Mononuclear cell (primary cell): Measurements from ENCODE around the gene FLYWCH1. TPM values are rescaled to one million over a fixed set of nuclear protein-coding genes. Genes with fewer than 3 reads are reported as not detected.

ENCODE experiments used
- H3K27me3 ChIP-seq: 2 replicates; pipeline ENCODE4 v1.6.0; 2011; ENCODE audit warnings: low read length, control low read depth; ENCODE audit not compliant: insufficient read depth
- H3K4me1 ChIP-seq: 2 replicates; pipeline ENCODE4 v1.5.1; 2011; ENCODE audit warnings: mild to moderate bottlenecking, low read length, control low read depth; ENCODE audit not compliant: insufficient read depth
- H3K4me3 ChIP-seq: 2 replicates; pipeline ENCODE4 v1.5.1; 2011; ENCODE audit warnings: mild to moderate bottlenecking, low read length, moderate library complexity
- H3K9me3 ChIP-seq: 2 replicates; pipeline ENCODE4 v1.5.1; 2011; ENCODE audit warnings: low read depth, mild to moderate bottlenecking, control low read depth, low read length
- total RNA-seq: library from RNA; depleted of rRNA; stranded (reverse); fragments of >200 nt; gene quantifications from one replicate; pipeline ENCODE4 v1.2.3, GENCODE V29; 2012

FLYWCH1 gene
- total RNA-seq, 1 donor: 15.7 TPM

- H3K9me3 ChIP-seq: no peaks in the 10 kb centered on the region
- peaks cover 22% of the 10 kb centered on the region for H3K4me1 ChIP-seq
- H3K27me3 ChIP-seq: peaks cover 5% of the 10 kb centered on the region
- no peak overlapping the region for H3K4me3 ChIP-seq
Observed at GRCh38 chr16:2973093-2973492, 61.4 kb downstream of the FLYWCH1 start.

- peaks cover 16% of the 10 kb centered on the region for H3K4me1 ChIP-seq
- H3K27me3 ChIP-seq: no peaks in the 10 kb centered on the region
- no peak overlapping the region for H3K4me3 ChIP-seq
- no peaks in the 10 kb centered on the region for H3K9me3 ChIP-seq
Observed at GRCh38 chr16:2973605-2974318, 62.0 kb downstream of the FLYWCH1 start.

DNA sequence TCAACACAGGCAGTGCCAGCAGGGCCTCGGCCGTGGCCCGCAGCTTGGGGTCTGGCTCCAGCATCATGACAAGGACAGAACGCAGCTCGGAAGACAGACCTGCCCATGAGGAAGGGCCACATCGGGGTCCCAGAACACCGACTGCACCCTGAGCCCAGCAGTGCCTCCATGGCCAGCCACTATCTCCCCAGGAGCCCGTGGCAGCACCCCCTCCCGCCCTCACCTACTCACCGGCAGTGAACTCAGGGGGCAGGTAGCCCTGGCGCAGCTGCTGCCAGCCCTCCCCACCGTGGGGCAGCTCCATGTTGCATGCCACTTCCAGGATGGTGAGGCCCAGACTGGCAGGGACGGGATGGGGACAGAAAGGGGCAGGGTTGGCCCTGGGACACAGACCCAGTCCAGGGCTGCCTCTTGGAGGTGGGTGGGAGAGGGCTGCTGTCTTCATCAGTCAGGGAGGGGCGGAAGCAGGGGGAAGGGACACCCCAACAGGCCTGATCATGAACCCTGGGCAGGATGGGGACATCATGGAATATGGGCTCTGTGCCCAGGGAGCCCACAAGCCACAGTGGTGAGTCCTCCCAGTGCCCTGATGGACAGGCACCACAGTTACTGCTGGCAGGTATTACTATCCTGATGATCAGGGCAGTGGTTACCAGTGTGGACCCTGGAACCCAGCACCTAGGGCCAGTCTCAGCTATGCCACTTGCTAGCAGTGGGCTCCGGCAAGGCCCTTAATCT is 62.8 kb downstream of the FLYWCH1 start:
- Histone ChIP-seq H3K27me3 (no peaks in the 10 kb centered on the region), H3K9me3 (no peaks in the 10 kb centered on the region), H3K4me3 (no peak overlapping the region), H3K4me1 (peaks cover 17% of the 10 kb centered on the region)

DNA sequence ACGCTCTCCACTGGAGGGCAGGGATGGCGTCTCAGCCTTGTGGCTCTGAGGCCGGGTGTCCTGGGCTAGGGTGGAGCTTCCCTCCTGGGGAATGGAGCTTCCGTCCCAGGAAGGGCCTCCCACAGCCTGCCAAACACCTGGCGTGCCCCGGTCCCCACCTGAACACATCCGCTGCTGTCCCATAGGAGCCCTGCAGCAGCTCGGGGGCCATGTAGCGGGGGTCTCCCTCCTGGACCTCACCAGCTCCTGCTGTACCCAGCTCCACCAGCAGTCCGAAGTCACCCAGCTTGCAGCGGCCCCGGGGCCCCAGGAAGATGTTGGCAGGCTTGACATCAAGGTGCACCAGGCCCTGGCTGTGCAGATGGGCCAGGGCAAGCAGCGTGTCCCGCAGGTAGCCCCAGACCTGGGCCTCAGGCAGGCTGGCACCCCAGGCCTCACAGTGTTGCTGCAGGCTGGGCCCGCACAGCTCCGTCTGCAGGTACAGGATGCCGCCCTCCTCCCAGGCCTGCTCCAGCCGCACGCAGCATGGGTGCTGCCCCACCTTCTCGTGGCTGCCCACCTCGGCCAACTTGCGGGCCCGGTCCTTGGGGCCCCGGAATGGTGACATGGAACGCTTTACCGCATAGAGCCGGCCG is 63.5 kb downstream of the FLYWCH1 start:
- Histone ChIP-seq H3K9me3 (no peaks in the 10 kb centered on the region), H3K4me1 (peaks cover 17% of the 10 kb centered on the region), H3K27me3 (no peaks in the 10 kb centered on the region), H3K4me3 (no peak overlapping the region)

DNA sequence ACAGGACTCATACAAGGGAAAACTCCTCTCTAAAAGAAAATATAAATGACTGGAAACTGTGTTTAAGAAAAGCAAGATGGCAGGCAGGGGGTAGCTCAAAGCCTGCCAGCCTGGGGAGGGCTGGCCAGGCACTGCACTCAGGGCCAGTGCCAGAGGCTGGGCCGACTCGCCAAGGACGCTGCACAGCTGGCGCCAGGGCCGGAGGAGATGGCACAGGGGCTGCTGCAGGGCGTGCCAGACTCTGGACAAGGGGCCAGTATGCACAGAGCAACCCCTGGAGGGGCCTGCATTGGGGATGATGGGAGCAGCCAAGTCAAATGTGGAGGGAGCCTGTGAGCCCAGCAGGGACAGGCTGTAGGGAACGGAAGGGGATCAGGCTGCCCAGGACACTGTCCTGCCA is 64.5 kb downstream of the FLYWCH1 start:
- H3K4me3 ChIP-seq: no peak overlapping the region
- no peaks in the 10 kb centered on the region for H3K9me3 ChIP-seq
- H3K4me1 ChIP-seq: peaks cover 16% of the 10 kb centered on the region
- H3K27me3 ChIP-seq: no peaks in the 10 kb centered on the region

DNA sequence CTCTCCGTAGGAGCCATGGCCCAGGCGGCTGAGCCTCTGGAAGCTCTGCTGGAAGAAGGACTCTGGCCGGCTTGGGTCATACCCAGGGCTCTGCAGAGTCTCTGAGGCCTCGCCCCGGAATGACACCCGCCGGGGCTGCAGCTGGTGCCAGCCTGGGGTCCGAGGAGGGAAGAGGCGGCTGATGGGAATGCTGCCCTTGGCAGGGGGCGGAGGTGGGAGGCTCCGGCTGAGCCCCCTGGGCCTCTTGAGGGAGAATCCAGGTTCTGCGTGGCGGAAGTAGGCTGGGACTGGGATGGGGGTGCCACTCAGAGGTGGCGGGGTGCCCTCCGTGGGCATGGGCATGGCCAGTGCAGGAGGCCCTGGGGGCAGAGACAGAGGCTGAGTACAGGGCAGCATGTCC is 64.9 kb downstream of the FLYWCH1 start:
- Histone ChIP-seq H3K4me1 (peaks cover 18% of the 10 kb centered on the region), H3K27me3 (no peaks in the 10 kb centered on the region), H3K9me3 (no peaks in the 10 kb centered on the region), H3K4me3 (no peak overlapping the region)

DNA sequence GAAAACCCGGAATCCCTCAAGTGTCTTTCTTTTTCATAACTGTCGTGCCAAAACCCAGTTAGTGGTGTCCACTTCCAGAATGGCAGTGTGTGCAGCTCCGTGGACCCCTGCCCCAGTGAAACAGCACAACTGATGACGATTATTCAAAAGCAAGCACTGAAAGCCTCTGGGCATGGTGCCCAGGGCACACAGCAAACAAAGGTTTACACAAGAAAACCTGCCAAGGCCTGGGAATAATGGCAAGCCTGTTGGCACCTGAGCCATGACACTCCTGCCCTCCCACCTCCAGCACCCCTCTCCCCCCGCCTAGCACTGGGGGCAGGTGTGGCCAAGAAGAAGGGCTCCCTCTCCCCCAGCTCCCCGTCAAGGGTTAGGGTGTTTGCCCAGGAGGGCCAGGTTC is 65.7 kb downstream of the FLYWCH1 start:
- Histone ChIP-seq H3K4me3 (no peak overlapping the region), H3K4me1 (peaks cover 18% of the 10 kb centered on the region), H3K27me3 (no peaks in the 10 kb centered on the region), H3K9me3 (no peaks in the 10 kb centered on the region)

DNA sequence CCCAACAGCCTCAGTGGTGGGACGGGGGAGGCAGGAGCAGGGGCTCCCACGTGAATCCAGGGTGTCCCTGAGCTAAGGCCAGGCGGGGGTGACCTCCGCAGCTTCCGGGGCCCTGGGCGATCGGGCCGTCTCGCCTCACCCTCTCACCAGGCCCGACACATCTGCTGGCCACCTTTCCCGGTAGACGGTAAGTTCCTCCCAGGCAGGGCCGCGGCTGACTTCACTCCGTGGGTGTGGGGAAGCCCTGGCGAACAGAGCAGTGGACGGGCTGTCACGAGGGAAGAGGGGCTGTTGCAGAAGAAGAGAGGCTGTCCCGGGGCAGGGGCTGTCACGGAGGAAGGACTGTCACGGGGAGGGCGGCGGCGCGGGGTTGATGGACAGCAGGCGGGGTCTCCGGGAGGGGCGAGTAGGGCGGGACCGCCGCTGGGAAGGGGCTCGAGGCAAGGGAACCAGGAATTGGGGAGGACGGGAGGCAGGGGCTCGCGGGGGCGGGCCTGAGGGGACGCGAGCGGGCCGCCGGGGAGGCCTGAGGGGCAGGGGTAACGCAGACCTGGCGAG is 68.0 kb downstream of the FLYWCH1 start:
- Histone ChIP-seq H3K4me3 (peak overlapping the region; percentile 78), H3K4me1 (peaks cover 31% of the 10 kb centered on the region), H3K9me3 (no peaks in the 10 kb centered on the region), H3K27me3 (no peaks in the 10 kb centered on the region)

DNA sequence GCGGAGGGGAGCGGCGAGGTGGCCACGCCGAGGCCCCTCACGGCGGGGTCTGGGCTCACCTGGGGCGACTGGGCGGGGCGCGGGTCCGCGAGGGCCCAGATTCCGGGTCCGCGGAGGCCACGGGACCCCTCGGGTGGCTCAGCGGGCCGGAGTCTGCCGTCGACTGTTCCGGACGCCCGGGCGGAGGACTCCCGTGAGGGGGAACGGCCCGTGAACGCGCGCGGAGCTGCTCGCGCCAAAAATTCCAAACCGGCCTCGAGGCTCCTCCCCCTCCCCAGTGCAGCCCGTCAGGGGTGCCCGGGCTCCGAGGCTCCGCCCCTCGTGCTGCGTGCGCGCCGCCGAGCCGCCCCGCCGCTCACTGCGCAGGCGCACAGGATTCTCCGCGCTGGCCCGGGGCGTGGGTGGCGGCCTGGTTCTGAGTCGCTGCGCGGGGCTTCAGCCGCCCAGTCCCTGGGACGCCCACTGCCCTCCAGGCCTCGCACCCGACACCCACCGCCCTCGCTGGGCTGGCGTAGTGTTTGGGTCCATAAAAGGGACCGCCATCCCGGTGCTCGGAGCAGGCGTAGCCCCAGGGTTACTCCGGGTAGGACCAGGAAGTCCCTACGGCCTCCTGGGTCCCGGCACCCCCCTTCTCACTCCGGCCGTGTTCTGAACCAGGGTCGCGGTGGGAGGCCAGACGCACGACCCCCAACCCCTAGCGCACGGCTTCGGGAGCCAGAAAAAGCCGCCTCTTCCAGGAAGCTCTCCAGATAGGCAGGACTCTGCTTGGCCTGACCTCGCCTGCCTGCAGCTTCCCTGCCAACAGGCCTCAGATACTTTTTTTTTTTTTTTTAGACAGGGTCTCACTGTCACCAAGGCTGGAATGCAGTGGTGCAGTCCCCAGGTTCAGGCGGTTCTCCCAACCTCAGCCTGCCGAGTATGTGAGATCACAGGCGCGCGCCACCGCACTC is 68.8 kb downstream of the FLYWCH1 start, which contains the start of gene PKMYT1:
TSS of gene PKMYT1 (minus strand) at position 220 of the 950 bp plus-strand sequence. CDS start 789 bp downstream, outside the sequence.
- H3K4me1 ChIP-seq: peaks cover 31% of the 10 kb centered on the region
- peak within 1 kb of the TSS; percentile 78 for H3K4me3 ChIP-seq
- no peaks in the 10 kb centered on the region for H3K27me3 ChIP-seq
- H3K9me3 ChIP-seq: no peaks in the 10 kb centered on the region

DNA sequence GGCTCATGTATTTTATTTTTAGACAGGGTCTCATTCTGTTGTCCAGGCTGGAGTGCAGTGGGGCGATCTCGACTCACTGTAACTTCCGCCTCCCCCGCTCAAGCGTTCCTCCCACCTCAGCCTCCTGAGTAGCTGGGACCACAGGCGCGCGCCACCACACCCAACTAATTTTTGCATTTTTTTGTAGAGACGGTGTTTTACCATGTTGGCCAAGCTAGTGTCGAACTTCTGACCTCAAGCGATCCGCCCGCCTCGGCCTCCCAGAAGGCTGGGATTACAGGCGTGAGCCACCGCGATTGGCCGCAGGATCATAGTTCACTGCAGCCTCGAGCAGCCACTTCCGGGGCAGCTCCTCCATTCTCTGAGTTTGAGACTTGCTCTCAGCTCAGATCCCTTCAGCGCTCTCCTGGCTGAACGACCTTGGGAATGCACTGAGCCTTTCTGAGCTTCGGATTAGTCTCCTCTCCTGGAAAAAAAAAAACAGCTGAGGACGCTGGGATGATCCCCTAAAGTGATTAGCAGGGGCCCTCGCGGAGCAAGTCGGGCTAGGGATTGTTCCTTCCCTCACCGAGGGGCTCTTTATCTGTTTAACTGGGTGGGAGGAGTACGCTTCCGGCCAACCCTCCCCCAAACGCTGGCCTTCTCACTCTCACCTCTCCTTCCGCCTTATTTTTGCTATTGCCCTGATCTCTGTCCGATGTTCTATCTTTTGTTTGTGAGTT is 69.6 kb downstream of the FLYWCH1 start:
- Histone ChIP-seq H3K4me3 (no peak overlapping the region), H3K4me1 (peaks cover 31% of the 10 kb centered on the region), H3K9me3 (no peaks in the 10 kb centered on the region), H3K27me3 (no peaks in the 10 kb centered on the region)

DNA sequence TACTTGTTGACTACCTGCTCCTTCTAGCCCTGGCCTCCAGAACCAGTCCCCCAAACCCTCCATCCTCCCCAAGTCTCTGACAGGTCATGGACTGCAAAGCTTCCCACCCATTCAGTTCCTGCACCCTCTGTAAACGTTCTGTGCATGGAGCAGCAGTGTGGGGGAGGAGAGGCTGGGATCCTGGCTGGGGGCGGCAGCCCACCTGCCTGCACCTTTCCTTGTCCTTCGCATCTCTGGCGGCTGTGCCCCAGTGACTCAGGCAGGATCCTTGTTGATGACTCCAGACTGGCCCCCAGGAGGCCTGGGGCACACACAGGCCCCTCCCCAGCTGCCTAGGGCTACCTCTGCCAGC is 70.1 kb downstream of the FLYWCH1 start:
- Histone ChIP-seq H3K27me3 (no peaks in the 10 kb centered on the region), H3K4me3 (no peak overlapping the region), H3K9me3 (no peaks in the 10 kb centered on the region), H3K4me1 (peaks cover 31% of the 10 kb centered on the region)

DNA sequence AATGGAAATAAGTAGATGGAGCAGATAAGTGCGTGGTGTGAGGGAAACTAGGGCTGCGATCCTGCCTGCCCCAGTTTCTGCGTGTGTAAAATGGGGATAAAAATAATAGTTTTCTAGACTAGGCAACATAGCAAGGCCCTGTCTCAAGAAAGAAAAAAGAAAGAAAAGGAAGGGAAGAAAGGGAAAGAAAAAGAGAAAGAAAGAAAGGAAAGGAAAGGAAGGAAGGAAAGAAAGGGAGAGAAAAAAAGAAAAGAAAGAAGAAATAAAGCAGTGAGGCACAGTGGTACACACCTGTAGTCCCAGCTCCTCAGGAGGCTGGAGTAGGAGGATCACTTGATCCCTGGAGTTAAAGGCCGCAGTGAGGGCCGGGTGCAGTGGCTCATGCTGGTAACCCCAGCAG is 70.7 kb downstream of the FLYWCH1 start:
- Histone ChIP-seq H3K27me3 (no peaks in the 10 kb centered on the region), H3K9me3 (no peaks in the 10 kb centered on the region), H3K4me1 (peaks cover 31% of the 10 kb centered on the region), H3K4me3 (no peak overlapping the region)

DNA sequence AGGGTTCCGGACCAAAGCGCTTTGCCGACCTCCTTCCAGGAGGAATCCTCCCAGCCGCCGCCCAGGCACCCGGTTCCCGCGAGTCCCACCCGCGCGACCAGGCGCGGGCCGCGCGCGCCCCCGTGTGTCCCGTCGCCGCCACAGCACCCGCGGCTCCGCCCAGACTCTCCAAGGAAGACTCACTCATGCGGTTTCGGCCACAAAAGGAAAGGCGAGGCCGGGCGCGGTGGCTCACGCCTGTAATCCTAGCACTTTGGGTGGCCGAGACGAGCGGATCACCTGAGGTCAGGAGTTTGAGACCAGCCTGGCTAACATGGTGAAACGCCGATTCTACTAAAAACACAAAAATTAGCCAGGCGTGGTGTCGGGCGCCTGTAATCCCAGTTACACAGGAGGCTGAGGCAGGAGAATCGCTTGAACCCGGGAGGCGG is 72.0 kb downstream of the FLYWCH1 start:
- H3K27me3 ChIP-seq: no peaks in the 10 kb centered on the region
- no peaks in the 10 kb centered on the region for H3K9me3 ChIP-seq
- peaks cover 31% of the 10 kb centered on the region for H3K4me1 ChIP-seq
- H3K4me3 ChIP-seq: no peak overlapping the region

- Histone ChIP-seq H3K4me1 (peaks cover 20% of the 10 kb centered on the region), H3K4me3 (no peak overlapping the region), H3K9me3 (no peaks in the 10 kb centered on the region), H3K27me3 (no peaks in the 10 kb centered on the region)
Observed at GRCh38 chr16:2985462-2985861, 73.7 kb downstream of the FLYWCH1 start.
